Articular chondrocyte of knee joint (primary cell): ENCODE data around the gene GSTO1. TPM values are rescaled to one million over a fixed set of nuclear protein-coding genes. Genes with fewer than 3 reads are reported as not detected.
A peak's percentile ranks its signal among the peaks of the same experiment; 100 is the strongest.

Source experiments
- small RNA-seq: library from RNA; depleted of rRNA; stranded (forward); fragments of <200 nt; gene quantifications from one replicate; pipeline ENCODE3, GENCODE V24; 2012
- total RNA-seq: library from RNA; depleted of rRNA; stranded (reverse); fragments of >200 nt; gene quantifications from 2 replicates; pipeline ENCODE4 v1.2.3, GENCODE V29; 2012

The GSTO1 gene
- total RNA-seq = 270 and 288 TPM in 2 replicates

GRCh38 chr10:104254493-104255310 lies at the start of gene GSTO1:
GSTO1 (plus strand) TSS chr10:104254892; CDS start chr10:104254929, 37 bp downstream.

GRCh38 chr10:104231784-104232612 lies 22.7 kb upstream of the GSTO1 start, which contains the start of gene CFAP43:
CFAP43 (minus strand) TSS chr10:104232364; CDS start chr10:104232246, 118 bp downstream.

GRCh38 chr10:104268713-104269645 lies 14.3 kb downstream of the GSTO1 start, which contains the start of gene GSTO2:
GSTO2 (plus strand) TSS chr10:104269184; CDS start chr10:104274916, 5,732 bp downstream.

Small RNA genes lying within 50 kb of the gene (small RNA-seq; reads per million reads assigned to genes)
- gene MIR4482 = 2.8 reads per million, percentile 81 among the genes with 10 or more reads in this experiment
- not detected for gene MIR609

Other genes starting within 250 kb of the GSTO1 start
- gene COL17A1, start 169.0 kb upstream of the GSTO1 start, total RNA-seq = 0.13 and 0.76 TPM in 2 replicates
- gene SFR1, start 132.7 kb upstream of the GSTO1 start, total RNA-seq = 18.4 and 23.2 TPM in 2 replicates
- 0.78 and 1.2 TPM in 2 replicates for gene CFAP43, start 22.5 kb upstream of the GSTO1 start, total RNA-seq
- gene GSTO2, start 14.3 kb downstream of the GSTO1 start, total RNA-seq = 9.0 and 11.0 TPM in 2 replicates
- 20.8 and 31.8 TPM in 2 replicates for gene ITPRIP, start 83.6 kb downstream of the GSTO1 start, total RNA-seq
- gene CFAP58, start 98.9 kb downstream of the GSTO1 start, total RNA-seq = 0.86 and 2.0 TPM in 2 replicates